GM18526 (cell line): ENCODE measurements around the gene SHOC2.

Source experiments
- POLR2A ChIP-seq: IDR thresholded peaks from 3 replicates; pipeline ENCODE4 v1.6.1; 2011; ENCODE audit not compliant: insufficient read length; ENCODE audit errors: extremely low read depth

Gene SHOC2

GRCh38 chr10:110919349-110919931 lies at the start of gene SHOC2:
Gene SHOC2, plus strand, starts transcription at chr10:110919604. Its CDS starts 44,755 bp downstream, at chr10:110964359.
- TF ChIP-seq POLR2A, result peak; percentile 84

- no peak for TF ChIP-seq POLR2A
These were observed 48.5 kb upstream of the SHOC2 start for GRCh38 chr10:110870823-110871297.

- peak; percentile 66 for TF ChIP-seq POLR2A
These were observed 47.9 kb upstream of the SHOC2 start, which contains the start of gene PDCD4 for GRCh38 chr10:110871298-110872084. Gene PDCD4, plus strand, starts transcription at chr10:110871928. Its CDS starts 4,100 bp downstream, at chr10:110876028.

GRCh38 chr10:110872145-110872983 lies 47.0 kb upstream of the SHOC2 start:
- no peak for TF ChIP-seq POLR2A

- no peak for TF ChIP-seq POLR2A
These were observed 46.1 kb upstream of the SHOC2 start for GRCh38 chr10:110872984-110873923.

GRCh38 chr10:110873951-110874350 lies 45.5 kb upstream of the SHOC2 start:
- no peak for TF ChIP-seq POLR2A

GRCh38 chr10:110876000-110876399 lies 43.4 kb upstream of the SHOC2 start:
- TF ChIP-seq POLR2A, result no peak

GRCh38 chr10:110876788-110877187 lies 42.6 kb upstream of the SHOC2 start:
- TF ChIP-seq POLR2A, result no peak

- no peak for TF ChIP-seq POLR2A
These were observed 39.4 kb upstream of the SHOC2 start for GRCh38 chr10:110880012-110880411.

GRCh38 chr10:110881247-110881646 lies 38.2 kb upstream of the SHOC2 start:
- TF ChIP-seq POLR2A, result no peak

GRCh38 chr10:110881905-110882304 lies 37.5 kb upstream of the SHOC2 start:
- TF ChIP-seq POLR2A, result no peak

GRCh38 chr10:110883924-110884323 lies 35.5 kb upstream of the SHOC2 start:
- no peak for TF ChIP-seq POLR2A

GRCh38 chr10:110885932-110886674 lies 33.3 kb upstream of the SHOC2 start:
- no peak for TF ChIP-seq POLR2A

GRCh38 chr10:110887560-110887959 lies 31.8 kb upstream of the SHOC2 start:
- no peak for TF ChIP-seq POLR2A
